HG02938 (cell line): Measurements from ENCODE around the gene JPH4.
"Not testable (repeated sequence)": the region's sequence is repeated elsewhere in the genome, so short reads cannot be mapped to it uniquely, and the experiment has no call there.

Experiments used
- ATAC-seq: cut with Tn5 transposase; IDR thresholded peaks from one replicate; pipeline ENCODE4 v1.9.1; 2021; ENCODE audit warnings: mild to moderate bottlenecking, moderate library complexity; ENCODE audit not compliant: unreplicated experiment

The JPH4 gene

DNA sequence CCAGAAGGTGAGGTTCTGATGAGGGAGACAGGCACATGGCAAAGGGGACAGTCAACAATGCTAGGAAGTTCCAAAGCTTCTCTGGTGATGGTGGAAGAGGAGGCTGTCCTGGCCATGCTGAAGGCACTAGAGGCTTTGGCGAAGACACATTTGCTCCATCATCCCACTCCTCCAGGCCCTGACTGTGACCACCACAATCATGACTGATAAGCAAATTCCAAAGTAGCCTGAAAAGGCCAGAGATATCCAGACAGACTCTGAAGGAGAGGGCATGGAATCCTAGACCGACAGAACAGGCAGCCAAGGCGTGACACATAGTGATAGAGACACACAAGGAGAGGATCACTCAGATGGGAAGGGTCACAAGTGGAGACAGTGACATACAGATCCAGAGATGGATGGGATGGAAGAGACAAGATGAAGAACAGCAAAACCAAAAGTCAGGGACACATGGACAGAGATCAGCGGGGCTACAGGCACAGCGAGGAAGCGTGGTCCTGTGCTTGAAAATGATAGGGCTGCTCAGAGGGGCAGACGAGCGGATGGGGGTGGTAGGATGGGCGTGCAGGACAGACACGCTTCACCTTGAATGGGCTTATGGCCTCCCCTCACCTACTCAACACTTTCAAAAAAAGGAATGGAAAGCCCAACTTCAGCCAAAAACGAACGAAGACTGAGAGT, 28.3 kb downstream of the JPH4 start:
- ATAC-seq, result no peak

GRCh38 chr14:23548351-23549318, 30.0 kb downstream of the JPH4 start:
- ATAC-seq, result no peak

GRCh38 chr14:23547924-23548323, 30.7 kb downstream of the JPH4 start:
- no peak for ATAC-seq

DNA sequence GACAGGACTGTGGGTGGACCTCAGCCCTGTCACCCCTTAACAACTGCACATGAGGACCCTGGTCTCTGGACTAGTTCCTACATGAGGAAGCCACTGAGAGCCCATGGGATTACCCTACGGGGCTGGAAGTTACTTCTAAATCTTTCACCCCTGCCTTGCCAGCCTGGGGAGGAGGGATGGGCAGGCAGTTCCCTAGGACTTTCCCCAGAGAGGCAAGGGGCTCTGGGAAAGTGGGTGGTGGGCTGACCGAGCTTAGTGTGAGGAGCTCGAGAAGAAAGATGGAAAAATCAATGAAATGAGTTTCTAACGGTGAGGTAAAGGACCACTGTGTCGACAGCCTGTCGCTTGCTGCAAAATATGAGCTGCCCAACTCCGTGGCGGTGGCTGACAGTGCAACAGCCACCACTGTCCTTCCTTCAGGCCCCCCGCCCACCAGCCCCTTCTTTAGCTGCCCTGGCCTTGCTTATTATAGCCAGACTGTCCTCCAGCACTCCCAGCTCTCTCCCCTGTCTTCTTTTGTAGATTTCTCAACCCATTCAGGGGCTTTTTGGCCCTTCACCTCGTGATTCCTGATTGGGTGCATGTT, 32.0 kb downstream of the JPH4 start:
- no peak for ATAC-seq

GRCh38 chr14:23545740-23546365, 32.7 kb downstream of the JPH4 start:
- no peak for ATAC-seq

DNA sequence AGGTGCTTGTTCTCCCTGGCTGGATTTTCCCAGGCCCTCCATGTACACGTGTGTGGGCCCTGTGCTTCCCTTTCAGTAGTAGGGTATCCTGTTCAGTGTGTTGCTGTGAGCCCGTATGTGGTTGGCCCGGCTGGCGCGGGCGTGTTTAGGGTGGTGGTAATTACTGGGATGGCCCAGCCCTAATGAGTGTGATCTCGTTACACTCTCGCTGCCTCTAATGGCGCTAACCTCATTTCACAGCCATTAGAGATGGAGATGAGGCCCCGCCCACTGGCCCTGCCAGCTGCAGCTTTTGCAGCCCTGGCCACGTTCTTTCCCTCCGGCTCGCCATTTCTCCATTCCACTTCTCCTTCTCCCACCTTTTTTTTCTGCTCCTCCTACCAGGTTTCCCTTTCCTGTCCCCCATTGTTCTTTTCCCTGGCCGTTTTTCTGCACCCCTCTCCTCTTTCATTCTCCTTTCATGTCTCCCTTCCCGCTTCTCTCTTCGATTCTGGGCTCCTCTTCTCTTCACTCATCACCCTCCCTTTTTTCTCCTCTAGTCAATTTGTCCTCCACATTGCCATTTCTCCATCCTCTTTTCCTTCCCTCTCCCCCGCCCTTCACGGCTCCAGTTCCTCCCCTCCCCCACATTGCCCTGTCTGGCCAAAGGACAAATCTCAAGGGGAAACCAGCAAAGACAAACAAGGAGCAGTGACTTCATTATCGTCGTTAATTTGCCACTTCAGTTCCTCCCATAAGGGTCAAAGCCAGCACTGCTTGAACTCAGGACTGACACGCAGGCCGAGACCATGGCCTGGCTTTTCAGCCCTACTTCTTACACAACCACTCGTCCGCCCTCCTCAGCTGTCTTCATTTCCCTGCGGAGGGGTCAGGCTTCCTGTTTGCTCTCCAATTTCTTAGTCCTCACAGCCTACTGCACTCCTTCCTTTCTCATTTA, 33.8 kb downstream of the JPH4 start:
- no peak for ATAC-seq

- no peak for ATAC-seq
These were observed 35.2 kb downstream of the JPH4 start for GRCh38 chr14:23543403-23543802.

GRCh38 chr14:23542261-23542660, 36.3 kb downstream of the JPH4 start:
- no peak for ATAC-seq

DNA sequence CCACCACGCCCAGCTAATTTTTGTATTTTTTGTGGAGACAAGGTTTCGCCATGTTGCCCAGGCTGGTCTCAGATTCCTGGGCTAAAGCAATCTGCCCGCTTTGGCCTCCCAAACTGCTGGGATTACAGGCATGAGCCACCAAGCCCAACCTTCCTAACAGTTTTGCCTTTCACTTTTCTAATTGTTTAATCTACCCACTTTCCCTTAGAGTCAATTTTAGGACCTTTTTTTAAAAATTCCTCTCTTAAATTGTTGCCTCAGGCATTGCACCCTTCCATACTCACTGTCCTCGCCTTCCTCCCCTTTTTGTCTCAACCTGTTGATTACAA, 38.5 kb downstream of the JPH4 start:
- ATAC-seq, result no peak

- ATAC-seq, result no peak
These were observed 39.1 kb downstream of the JPH4 start for GRCh38 chr14:23539248-23540140.

- no peak for ATAC-seq
These were observed 39.8 kb downstream of the JPH4 start for GRCh38 chr14:23538785-23539184.

GRCh38 chr14:23538050-23538718, 40.4 kb downstream of the JPH4 start:
- ATAC-seq, result no peak

DNA sequence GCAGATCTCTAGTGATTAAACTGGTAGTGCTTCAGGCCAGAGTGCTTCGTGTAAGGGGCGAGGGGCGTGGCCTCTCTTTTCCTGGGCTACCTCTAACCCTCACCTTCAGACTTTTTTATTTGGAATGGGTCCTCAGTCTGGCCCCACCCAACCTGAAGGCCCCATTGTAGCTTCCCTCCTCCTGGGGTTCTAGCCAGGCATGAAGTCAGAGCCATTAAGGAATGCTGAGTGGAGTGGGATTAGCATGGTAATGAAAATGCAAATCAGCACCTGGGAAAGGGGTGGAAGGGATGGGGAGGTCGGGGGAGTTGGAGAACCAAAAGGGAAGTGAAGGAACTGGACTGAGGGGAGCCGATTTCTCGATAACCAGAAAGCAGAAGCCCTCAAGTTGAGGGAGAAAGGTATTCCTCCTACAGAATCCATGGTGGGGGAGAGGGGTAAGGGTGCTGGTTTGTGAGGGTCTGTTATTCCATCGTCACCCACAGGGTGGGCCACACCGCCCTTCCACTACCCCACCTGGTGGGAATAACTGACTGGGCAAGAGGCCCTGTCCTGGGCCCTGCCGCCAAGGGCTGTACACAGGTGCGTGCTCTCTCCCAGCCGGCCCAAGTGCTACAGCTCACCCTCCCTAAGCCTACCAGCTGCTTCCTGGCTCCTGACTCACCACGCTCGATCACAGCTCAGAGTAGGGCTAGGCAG, 41.1 kb downstream of the JPH4 start:
- ATAC-seq, result no peak

- ATAC-seq, result not testable (repeated sequence)
These were observed 41.7 kb downstream of the JPH4 start for GRCh38 chr14:23536906-23537305.

DNA sequence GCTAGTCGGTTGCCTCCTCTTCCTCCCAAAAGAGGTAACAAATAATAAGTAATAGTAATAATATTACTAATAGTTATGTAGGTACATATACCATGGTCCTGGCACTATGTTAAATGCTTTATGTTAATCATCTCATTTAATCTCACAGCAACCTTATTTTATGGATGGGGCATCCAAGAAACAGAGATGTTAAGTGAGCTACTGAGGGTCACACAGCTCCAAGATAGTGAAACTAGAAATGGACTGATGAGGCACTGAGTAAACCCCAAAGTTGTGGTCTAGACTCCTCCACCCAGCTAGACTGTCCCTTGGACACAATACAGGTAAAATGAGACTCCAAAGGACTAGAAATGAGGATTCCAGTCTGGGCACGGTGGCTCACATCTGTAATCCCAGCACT, 42.1 kb downstream of the JPH4 start:
- ATAC-seq, result no peak

- no peak for ATAC-seq
These were observed 42.6 kb downstream of the JPH4 start for GRCh38 chr14:23535943-23536342.

GRCh38 chr14:23533652-23534435, 44.7 kb downstream of the JPH4 start:
- ATAC-seq, result no peak
